ENCODE measurements around the gene FHOD1. TPM values are rescaled to one million over a fixed set of nuclear protein-coding genes. Genes with fewer than 3 reads are reported as not detected.

FHOD1 gene
- total and polyA plus RNA-seq, 9 of the 15 experiments (the other 6 are each of a cell fraction or from before 2014, with no cell fraction given), result 18.7 to 126 (median 32.3) TPM

GRCh38 chr16:67188323-67188722 lies 59.0 kb downstream of the FHOD1 start (continued):
- TF ChIP-seq TSHZ1 (CRISPR knock-in tag; IDR thresholded peaks at IDR 0.05) (no peak), ZNF431 (CRISPR knock-in tag; IDR thresholded peaks at IDR 0.05) (no peak), MCM2 (IDR thresholded peaks at IDR 0.05; ENCODE audit: low read depth) (no peak), USF2 (CRISPR knock-in tag; IDR thresholded peaks at IDR 0.05) (peak; percentile 40; the same call in 1 of the 2 replicates)

- FAIRE-seq, result no peak
- intact Hi-C loops (cut with micrococcal nuclease), result loop anchor here (10.0 kb wide), 2 partner anchors 173 to 233 kb away; no protein-coding TSS in a partner anchor
- H3K9me1 ChIP-seq (ENCODE audit: control insufficient read depth, insufficient read depth, low read length), result no peaks in the 10 kb centered on the region
- TF ChIP-seq RBBP5 (IDR thresholded peaks at IDR 0.05; ENCODE audit: borderline replicate concordance, insufficient read depth, low read length, poor library complexity, severe bottlenecking) (no peak), THAP12 (CRISPR knock-in tag; IDR thresholded peaks at IDR 0.05) (no peak), RFX5 (IDR thresholded peaks at IDR 0.05; ENCODE audit: low read depth, low read length) (no peak), ESRRA (IDR thresholded peaks at IDR 0.05; ENCODE audit: borderline replicate concordance, low read depth) (no peak), ZNF408 (CRISPR knock-in tag; IDR thresholded peaks at IDR 0.05; ENCODE audit: low read depth) (no peak), ZFP1 (CRISPR knock-in tag; IDR thresholded peaks at IDR 0.05) (no peak), KDM1A (IDR thresholded peaks at IDR 0.05) (no peak)
- TF ChIP-seq, protein P1, sequence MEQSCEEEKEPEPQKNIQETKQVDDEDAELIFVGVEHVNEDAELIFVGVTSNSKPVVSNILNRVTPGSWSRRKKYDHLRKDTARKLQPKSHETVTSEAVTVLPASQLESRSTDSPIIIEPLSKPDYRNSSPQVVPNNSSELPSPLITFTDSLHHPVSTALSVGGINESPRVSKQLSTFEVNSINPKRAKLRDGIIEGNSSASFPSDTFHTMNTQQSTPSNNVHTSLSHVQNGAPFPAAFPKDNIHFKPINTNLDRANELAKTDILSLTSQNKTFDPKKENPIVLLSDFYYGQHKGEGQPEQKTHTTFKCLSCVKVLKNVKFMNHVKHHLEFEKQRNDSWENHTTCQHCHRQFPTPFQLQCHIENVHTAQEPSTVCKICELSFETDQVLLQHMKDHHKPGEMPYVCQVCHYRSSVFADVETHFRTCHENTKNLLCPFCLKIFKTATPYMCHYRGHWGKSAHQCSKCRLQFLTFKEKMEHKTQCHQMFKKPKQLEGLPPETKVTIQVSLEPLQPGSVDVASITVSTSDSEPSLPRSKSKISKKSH (CRISPR knock-in tag; IDR thresholded peaks at IDR 0.05), result no peak
Observed at GRCh38 chr16:67187175-67187890, 59.9 kb downstream of the FHOD1 start.

More at GRCh38 chr16:67187175-67187890, 59.9 kb downstream of the FHOD1 start:
- Histone ChIP-seq H3K4me2 (ENCODE audit: insufficient read depth, low read length) (no peak overlapping the region), H3K4me1 (replicated peaks in 1 of 2; ENCODE audit: control insufficient read depth in 2 of 2, insufficient read depth in 2 of 2, low read length in 2 of 2) (peaks cover 31 to 59% of the 10 kb centered on the region in 2 experiments), H3K27me3 (ENCODE audit: control insufficient read depth in 2 of 2, insufficient read depth in 2 of 2, low read length in 2 of 2) (no peaks in the 10 kb centered on the region), H3K4me3 (no peak overlapping the region), H4K20me1 (replicated peaks; ENCODE audit: control insufficient read depth, insufficient read depth, low read length) (peaks cover 11% of the 10 kb centered on the region), H3K9ac (ENCODE audit: insufficient read depth in 1 of 2, low read depth in 2 of 2, low read length in 2 of 2) (peak overlapping the region in 1 of 2 experiments; percentile 26; a peak in 1 of 4 replicates), H3K36me3 (ENCODE audit: control insufficient read depth, insufficient read depth, low read length) (no peaks in the 10 kb centered on the region), H3K79me2 (ENCODE audit: control insufficient read depth, insufficient read depth, low read length) (peaks cover 22% of the 10 kb centered on the region), H3K9me3 (replicated peaks; ENCODE audit: control insufficient read depth, insufficient read depth, low read depth, low read length) (no peaks in the 10 kb centered on the region), H2AFZ (ENCODE audit: low read depth, low read length) (no peak overlapping the region), H3K27ac (ENCODE audit: extremely low read depth, low read depth, low read length) (no peak overlapping the region)
- ChIA-PET CTCF (ENCODE audit: low intra/inter-chr PET ratio) (no interaction called here), POLR2A (no interaction called here)
- in situ Hi-C loops (cut with MboI), result no loop called here
- no peak for ATAC-seq
- BruUV-seq (replicated peaks), result no TSS peak
- no peak for DNase-seq (ENCODE audit: extremely low read depth in 1 of 4, low spot score in 3 of 4)
- WGBS (ENCODE audit: insufficient coverage, low coverage, missing lambda C conversion rate), result 50% methylated on average over 25 of the region's 26 CpGs

Data from K562 (cell line).